IPS-20b (cell line): ENCODE results near the gene PADI2.

Experiments
- H3K27ac ChIP-seq: one replicate; pipeline ENCODE4 v1.5.1; 2013; ENCODE audit warnings: low read length
- H3K27me3 ChIP-seq: 2 replicates; pipeline ENCODE4 v1.6.1; 2013; ENCODE audit warnings: mild to moderate bottlenecking, low read length, inconsistent platforms; ENCODE audit not compliant: insufficient read depth
- H3K36me3 ChIP-seq: 2 replicates; pipeline ENCODE4 v1.6.1; 2013; ENCODE audit warnings: low read depth, mild to moderate bottlenecking, inconsistent platforms, low read length, moderate library complexity; ENCODE audit not compliant: insufficient read depth
- H3K4me1 ChIP-seq: 2 replicates; pipeline ENCODE4 v1.6.1; 2013; ENCODE audit warnings: mild to moderate bottlenecking, control low read depth, inconsistent platforms, low read length, moderate library complexity; ENCODE audit not compliant: insufficient read depth
- H3K4me3 ChIP-seq: 2 replicates; pipeline ENCODE4 v1.5.1; 2013; ENCODE audit warnings: mild to moderate bottlenecking, low read length, inconsistent platforms
- H3K9ac ChIP-seq: 2 replicates; pipeline ENCODE4 v1.6.1; 2013; ENCODE audit warnings: low read depth, mild to moderate bottlenecking, inconsistent platforms, low read length, moderate library complexity
- H3K9me3 ChIP-seq: 2 replicates; pipeline ENCODE4 v1.6.1; 2013; ENCODE audit warnings: mild to moderate bottlenecking, low read depth, low read length, inconsistent platforms; ENCODE audit not compliant: insufficient read depth

The PADI2 gene

GRCh38 chr1:17158961-17159360, 39.7 kb upstream of the PADI2 start:
- H3K9ac ChIP-seq, result no peak overlapping the region
- H3K4me1 ChIP-seq, result no peaks in the 10 kb centered on the region
- H3K27ac ChIP-seq, result no peak overlapping the region
- no peak overlapping the region for H3K4me3 ChIP-seq
- peaks cover 21% of the 10 kb centered on the region; the same call in 1 of the 2 replicates for H3K9me3 ChIP-seq
- H3K27me3 ChIP-seq, result no peaks in the 10 kb centered on the region; the same call in 1 of the 2 replicates
- no peaks in the 10 kb centered on the region for H3K36me3 ChIP-seq

- Histone ChIP-seq H3K9me3 (peaks cover 35% of the 10 kb centered on the region), H3K27ac (no peak overlapping the region), H3K4me1 (no peaks in the 10 kb centered on the region), H3K36me3 (no peaks in the 10 kb centered on the region), H3K27me3 (no peaks in the 10 kb centered on the region), H3K9ac (no peak overlapping the region), H3K4me3 (no peak overlapping the region)
Measured at GRCh38 chr1:17156108-17156507, 36.9 kb upstream of the PADI2 start.

DNA sequence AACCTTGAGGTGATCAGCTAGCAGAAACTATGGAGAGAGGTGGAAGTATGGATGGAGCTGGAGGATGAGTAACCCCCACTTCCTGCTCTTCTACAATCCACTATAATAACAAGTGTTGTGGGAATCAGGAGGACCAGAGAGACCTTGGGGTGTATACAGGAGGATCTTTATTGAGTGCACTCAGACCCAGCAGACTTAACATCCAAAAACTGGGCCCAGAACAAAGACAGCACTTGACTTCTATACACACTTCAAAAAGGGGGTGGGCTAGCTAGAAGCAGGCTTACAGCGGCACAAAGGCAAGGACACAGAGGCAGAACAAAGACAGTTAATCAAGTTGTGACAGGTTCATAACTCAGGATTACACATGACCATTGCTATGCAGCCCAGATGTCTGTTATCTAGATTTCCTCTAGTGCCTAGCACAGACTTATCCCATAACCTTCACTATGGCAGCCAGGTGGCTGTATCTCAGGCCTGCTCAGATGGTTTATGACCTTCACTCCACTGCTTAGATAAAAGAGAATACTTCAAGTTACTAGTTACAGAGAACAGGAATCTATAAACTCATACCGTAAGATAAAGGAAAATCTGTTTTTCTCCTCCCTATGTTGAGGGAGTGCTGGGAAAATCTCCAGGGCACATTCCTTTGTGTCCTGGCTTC, 36.1 kb upstream of the PADI2 start:
- Histone ChIP-seq H3K36me3 (no peaks in the 10 kb centered on the region), H3K9me3 (peaks cover 35% of the 10 kb centered on the region), H3K4me1 (no peaks in the 10 kb centered on the region), H3K9ac (no peak overlapping the region), H3K27me3 (no peaks in the 10 kb centered on the region), H3K27ac (no peak overlapping the region), H3K4me3 (no peak overlapping the region)

DNA sequence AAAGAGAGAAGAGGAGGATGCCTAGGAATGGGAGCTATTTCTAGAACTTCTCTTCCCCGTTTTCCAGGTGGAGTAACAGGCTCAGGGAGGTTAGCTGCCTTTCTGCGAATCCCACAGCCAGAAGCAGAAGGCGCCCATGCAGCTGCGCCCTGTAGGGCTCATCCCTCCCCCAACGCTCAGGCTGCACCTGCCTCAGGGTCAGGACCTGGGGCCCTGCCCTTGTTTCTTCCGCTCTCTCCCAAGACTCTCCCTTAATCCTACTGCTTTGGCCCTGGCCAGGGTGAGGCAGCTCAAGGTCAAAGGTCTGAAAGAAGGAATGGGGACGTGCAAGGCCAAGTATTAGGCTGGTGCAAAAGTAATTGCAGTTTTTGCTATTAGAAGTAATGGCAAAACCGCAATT, 30.5 kb upstream of the PADI2 start:
- Histone ChIP-seq H3K4me3 (no peak overlapping the region), H3K9me3 (peaks cover 22% of the 10 kb centered on the region), H3K36me3 (no peaks in the 10 kb centered on the region), H3K9ac (no peak overlapping the region), H3K27me3 (no peaks in the 10 kb centered on the region), H3K4me1 (no peaks in the 10 kb centered on the region), H3K27ac (no peak overlapping the region)

DNA sequence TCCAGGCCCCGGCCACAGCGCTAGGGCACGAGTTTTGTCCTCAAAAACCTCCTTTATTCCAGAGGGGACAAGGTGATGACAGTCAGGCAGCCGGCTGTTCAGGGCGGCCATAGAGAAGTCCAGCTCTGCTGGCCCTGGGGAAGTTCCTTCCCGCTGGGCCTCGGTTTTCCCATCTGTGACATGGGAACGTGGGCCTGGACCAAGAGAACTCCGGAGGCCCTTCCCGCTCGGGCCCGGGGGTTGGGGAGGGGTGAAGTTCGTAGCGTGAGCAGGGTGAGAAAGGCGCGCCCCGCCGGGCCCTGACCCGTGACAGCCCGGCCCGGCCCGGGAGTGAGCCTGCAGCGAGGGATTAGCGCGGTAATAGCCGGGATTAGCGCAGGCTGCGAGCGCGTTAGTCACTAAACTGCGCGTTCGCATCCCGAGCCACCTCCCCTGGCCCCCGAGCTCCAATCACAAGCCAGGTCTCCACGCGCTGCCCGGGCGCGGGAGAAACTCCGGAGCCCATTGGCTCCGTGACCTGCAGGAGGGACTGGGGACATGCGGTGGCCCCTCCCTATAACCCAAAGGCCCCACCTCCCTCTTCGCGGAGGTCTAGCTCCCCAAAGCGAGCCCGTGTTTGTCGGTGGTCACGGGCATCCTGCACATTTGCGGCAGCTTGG, 29.8 kb upstream of the PADI2 start:
- H3K4me3 ChIP-seq, result no peak overlapping the region
- H3K36me3 ChIP-seq, result no peaks in the 10 kb centered on the region
- H3K9ac ChIP-seq, result no peak overlapping the region
- no peaks in the 10 kb centered on the region for H3K27me3 ChIP-seq
- no peak overlapping the region for H3K27ac ChIP-seq
- H3K4me1 ChIP-seq, result no peaks in the 10 kb centered on the region
- peaks cover 15% of the 10 kb centered on the region for H3K9me3 ChIP-seq

GRCh38 chr1:17145648-17146047, 26.4 kb upstream of the PADI2 start:
- no peaks in the 10 kb centered on the region for H3K27me3 ChIP-seq
- H3K9ac ChIP-seq, result no peak overlapping the region
- no peaks in the 10 kb centered on the region for H3K4me1 ChIP-seq
- no peak overlapping the region for H3K4me3 ChIP-seq
- H3K36me3 ChIP-seq, result no peaks in the 10 kb centered on the region
- H3K27ac ChIP-seq, result no peak overlapping the region
- H3K9me3 ChIP-seq, result no peaks in the 10 kb centered on the region

DNA sequence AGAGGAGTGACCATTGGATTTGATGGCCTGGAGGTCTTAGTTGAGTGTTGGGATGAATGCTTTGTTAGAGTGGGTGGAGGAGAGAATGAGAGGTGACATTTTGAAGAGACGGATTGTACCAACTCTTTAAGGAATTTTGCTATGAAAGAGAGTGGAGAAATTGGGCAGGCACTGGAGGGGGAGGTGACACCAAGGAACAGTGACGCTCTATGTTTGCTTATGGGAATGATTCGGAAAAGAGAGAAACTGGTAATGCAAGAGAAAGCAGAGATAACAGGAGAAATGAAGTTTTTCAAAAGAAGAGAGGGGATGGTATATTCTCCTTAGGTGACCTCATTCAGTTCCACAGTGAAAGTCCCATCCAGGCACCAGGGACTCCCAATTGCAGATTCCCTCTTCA, 24.5 kb upstream of the PADI2 start:
- Histone ChIP-seq H3K9me3 (no peaks in the 10 kb centered on the region), H3K9ac (no peak overlapping the region), H3K4me1 (no peaks in the 10 kb centered on the region), H3K4me3 (no peak overlapping the region), H3K27ac (no peak overlapping the region), H3K27me3 (no peaks in the 10 kb centered on the region; the same call in 1 of the 2 replicates), H3K36me3 (no peaks in the 10 kb centered on the region)

- no peak overlapping the region for H3K4me3 ChIP-seq
- H3K36me3 ChIP-seq, result no peaks in the 10 kb centered on the region
- H3K9ac ChIP-seq, result no peak overlapping the region
- peaks cover 4% of the 10 kb centered on the region; the same call in 1 of the 2 replicates for H3K27me3 ChIP-seq
- no peak overlapping the region for H3K27ac ChIP-seq
- H3K9me3 ChIP-seq, result no peaks in the 10 kb centered on the region
- H3K4me1 ChIP-seq, result no peaks in the 10 kb centered on the region
Measured at GRCh38 chr1:17141441-17142197, 22.4 kb upstream of the PADI2 start.

DNA sequence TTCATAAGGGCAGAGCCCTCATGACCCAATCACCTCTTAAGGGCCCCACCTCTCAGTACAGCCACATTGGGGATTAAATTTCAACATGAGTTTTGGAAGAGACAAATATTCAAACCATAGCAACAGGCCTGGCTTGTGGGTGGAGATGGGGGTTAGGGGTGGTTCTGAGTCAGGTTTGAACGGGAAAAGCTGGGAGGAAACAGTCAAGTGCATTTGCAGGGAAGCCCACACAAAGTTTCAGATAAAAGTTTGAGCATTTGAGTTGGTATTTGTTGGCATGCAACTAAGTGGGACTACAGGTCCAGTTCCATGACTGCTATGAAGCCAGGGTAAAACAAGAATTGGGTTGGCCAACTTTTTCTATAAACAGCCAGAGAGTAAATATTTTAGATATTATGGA, 21.0 kb upstream of the PADI2 start:
- H3K9me3 ChIP-seq, result no peaks in the 10 kb centered on the region
- H3K9ac ChIP-seq, result no peak overlapping the region
- H3K27me3 ChIP-seq, result peaks cover 4% of the 10 kb centered on the region; the same call in 1 of the 2 replicates
- H3K27ac ChIP-seq, result no peak overlapping the region
- H3K4me1 ChIP-seq, result no peaks in the 10 kb centered on the region
- H3K4me3 ChIP-seq, result no peak overlapping the region
- no peaks in the 10 kb centered on the region for H3K36me3 ChIP-seq

- Histone ChIP-seq H3K27ac (no peak overlapping the region), H3K9me3 (no peaks in the 10 kb centered on the region), H3K27me3 (peaks cover 4% of the 10 kb centered on the region; the same call in 1 of the 2 replicates), H3K9ac (no peak overlapping the region), H3K4me3 (no peak overlapping the region), H3K4me1 (no peaks in the 10 kb centered on the region), H3K36me3 (no peaks in the 10 kb centered on the region)
Measured at GRCh38 chr1:17139637-17140036, 20.4 kb upstream of the PADI2 start.

DNA sequence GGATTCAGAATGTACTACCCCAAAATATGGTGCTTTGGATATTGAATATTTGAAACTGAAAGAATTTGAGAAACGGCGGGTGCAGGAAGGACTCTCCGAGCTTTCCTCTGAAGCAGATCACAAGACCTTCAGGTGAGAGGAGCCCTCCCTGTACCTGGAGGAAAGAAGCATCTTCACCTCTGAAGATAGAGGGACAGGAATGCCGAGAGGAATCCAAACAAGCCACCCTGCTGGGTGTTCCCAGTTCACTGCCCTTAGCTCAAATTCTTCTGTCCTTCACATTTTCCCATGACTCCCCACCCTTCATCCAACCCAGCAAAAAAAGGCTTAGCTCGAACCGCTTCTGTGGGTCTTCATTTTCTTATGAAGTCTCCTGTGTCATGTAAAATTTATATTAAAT, 18.2 kb upstream of the PADI2 start:
- Histone ChIP-seq H3K27ac (no peak overlapping the region), H3K4me3 (no peak overlapping the region)

GRCh38 chr1:17136936-17137335, 17.7 kb upstream of the PADI2 start:
- Histone ChIP-seq H3K27me3 (peaks cover 4% of the 10 kb centered on the region; the same call in 1 of the 2 replicates), H3K27ac (no peak overlapping the region), H3K36me3 (no peaks in the 10 kb centered on the region), H3K4me1 (no peaks in the 10 kb centered on the region), H3K9me3 (no peaks in the 10 kb centered on the region), H3K4me3 (no peak overlapping the region), H3K9ac (no peak overlapping the region)

More for the DNA sequence above, 18.2 kb upstream of the PADI2 start:
- Histone ChIP-seq H3K27me3 (peaks cover 4% of the 10 kb centered on the region; the same call in 1 of the 2 replicates), H3K9me3 (no peaks in the 10 kb centered on the region), H3K36me3 (no peaks in the 10 kb centered on the region), H3K4me1 (no peaks in the 10 kb centered on the region), H3K9ac (no peak overlapping the region)
